NOMO-1 (cell line): ENCODE results near the gene AGRN.
"Not testable (repeated sequence)": the region's sequence is repeated elsewhere in the genome, so short reads cannot be mapped to it uniquely, and the experiment has no call there.

Experiments used
- DNase-seq, 2 experiments: peaks; one replicate each; lab custom pipeline; 2025; ENCODE audit not compliant: unreplicated experiment in 2 of 2; lab: John Stamatoyannopoulos, UW

AGRN gene

DNA sequence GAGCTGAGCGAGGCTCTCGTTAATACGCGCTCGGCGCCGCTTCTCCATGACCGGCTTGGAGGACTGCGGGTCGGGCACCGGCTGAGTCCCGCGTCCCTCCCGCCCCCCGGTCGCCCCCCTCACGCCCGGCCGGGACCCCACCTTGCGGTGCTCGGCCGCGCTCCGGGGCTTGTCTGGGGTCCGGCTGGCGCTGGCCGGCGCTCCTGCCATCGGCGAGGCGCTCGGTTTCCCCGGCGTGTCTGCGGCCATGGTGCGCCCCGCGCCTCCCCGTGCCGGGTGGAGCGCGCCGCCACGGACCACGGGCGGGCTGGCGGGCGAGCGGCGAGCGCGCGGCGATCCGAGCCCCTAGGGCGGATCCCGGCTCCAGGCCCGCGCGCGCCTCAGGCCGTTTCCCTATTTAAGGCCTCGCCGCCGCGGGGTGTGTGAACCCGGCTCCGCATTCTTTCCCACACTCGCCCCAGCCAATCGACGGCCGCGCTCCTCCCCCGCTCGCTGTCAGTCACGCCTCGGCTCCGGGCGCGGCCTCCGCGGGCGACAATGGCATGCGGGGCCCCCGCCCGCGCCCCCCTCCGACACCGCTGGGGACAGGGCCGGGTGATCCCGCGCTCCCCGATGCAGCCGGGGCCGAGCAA is 20.1 kb upstream of the AGRN start, which contains the start of gene HES4:
HES4 (minus strand) TSS at position 373 of the 632 bp plus-strand sequence; CDS start at position 249, 124 bp downstream.
- DNase-seq, result peak; percentile 62 to 77

DNA sequence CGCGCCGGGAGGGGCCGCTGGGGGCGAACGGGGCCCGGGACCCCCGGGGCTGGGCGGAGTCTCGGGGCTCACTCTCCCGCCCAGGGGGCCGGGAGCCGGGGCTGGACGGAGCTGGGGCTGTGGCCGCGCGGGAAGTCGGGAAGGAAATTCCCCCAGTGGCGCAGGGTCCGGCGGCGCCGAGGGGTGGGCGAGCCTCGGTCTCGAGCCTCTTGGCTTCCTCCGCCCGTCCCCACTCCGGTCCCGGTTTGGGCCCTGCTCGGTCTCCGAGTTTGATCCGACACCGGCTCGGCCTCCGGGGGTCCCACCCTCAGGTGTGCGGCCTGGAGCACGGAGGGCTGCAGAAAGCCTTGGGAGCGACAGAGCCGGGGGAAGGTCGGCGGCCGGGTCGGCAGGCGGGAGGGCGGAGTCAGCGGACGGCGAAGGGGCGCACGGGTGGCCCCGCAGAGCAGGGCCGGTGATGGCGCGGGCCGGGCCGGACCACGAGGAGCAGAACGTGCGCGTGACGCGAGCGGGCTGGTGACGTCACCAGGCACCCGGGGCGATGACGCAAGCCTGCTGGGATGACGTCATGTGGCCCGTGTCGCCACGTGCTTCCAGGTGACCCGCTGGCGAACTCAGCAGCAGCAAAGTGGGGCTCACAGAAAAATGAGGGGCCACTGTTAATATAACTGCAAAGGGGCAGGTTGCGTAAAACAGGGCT is 19.4 kb upstream of the AGRN start:
- no peak for DNase-seq

DNA sequence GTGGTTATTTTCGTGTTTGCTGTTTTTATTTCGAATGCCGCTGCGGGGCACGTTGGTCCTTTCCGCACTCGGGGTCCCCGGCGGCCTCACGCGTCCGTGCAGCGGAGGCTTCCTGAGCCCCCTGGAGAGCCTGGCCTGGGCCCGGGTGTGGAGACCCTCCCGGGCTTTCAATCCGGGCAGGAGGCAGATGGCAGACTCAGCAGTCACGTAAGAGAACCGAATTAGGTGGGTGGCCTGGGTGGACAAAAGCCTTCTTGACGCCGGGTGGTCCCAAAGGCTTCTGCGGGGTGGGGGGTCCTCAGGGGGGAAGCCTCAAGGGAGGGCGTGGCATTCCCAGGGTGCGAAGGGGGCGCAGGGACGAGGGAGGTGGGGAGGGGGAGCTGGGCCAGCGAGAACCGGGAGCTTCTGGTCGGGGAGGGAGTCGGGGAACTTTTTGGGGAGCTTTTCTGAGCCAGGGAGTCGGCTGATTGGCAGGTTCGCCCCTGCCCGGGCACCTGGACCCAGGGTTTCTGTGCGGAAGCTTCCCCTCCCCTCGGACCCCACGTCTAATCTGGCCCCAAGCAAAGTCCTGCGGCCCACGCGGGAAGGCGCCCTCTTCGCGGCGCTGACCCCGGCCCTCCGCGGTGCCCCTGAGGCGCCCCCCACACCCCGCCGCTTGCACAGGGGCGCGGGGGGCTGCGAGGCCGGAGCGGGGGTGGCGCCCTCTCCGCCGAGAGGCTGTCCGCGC is 18.7 kb upstream of the AGRN start:
- DNase-seq, result no peak

DNA sequence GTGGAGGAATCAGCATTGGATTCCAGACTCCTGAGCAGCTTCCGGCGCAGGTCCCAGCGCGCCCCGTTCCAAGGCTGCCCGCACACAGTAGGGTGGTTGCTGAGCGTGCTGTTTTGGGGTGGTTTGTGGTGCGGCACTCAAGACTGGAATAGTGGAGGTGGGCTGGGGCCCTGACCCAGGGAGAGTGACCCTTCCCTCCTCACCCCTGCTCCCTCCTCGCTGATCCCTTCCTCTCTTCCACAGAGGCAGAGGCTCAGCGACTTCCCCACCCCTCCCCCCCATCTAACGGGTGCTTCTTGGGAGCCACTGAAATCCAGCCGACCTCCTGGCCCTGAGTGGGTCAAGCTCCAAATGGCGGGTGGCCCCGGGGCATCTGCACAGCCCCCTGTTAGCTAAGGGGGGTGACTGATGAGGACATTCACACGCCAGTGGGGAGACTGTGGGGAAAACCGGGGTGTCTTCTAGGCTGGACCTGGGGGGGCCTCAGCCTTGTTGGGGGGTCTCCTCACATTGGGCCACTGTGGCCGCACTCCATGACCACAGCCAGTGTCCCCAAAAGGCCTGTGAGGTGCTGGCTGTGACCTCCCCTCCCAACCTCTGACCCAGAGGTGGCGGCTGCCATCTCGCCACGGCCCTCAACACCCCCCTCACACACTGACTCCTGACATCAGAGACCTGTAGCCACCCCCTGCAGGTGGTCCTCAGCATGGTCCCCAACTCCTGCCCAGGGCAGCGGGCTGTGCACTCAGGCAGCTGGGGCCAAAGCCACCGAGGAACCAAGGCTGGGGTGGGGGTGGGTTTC is 16.1 kb upstream of the AGRN start:
- DNase-seq, result no peak

DNA sequence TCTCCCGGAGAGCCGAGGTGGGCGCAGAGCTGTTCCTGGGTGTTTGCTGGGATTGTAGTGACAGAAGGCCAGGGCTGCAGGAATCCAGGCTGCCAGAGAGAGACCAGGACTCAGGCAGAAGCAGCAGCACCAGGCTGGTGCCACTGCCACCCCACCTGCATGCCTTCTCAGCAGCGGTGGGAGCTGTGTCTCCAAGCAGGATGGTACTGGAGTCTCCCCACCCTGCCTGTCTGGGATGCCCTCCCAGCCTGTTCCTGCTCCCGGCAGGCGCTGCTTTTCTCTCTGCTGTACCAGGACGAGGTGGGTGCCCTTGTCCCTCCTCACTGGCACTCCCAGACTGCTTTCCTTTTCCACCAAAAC is 15.5 kb upstream of the AGRN start:
- DNase-seq, result no peak

DNA sequence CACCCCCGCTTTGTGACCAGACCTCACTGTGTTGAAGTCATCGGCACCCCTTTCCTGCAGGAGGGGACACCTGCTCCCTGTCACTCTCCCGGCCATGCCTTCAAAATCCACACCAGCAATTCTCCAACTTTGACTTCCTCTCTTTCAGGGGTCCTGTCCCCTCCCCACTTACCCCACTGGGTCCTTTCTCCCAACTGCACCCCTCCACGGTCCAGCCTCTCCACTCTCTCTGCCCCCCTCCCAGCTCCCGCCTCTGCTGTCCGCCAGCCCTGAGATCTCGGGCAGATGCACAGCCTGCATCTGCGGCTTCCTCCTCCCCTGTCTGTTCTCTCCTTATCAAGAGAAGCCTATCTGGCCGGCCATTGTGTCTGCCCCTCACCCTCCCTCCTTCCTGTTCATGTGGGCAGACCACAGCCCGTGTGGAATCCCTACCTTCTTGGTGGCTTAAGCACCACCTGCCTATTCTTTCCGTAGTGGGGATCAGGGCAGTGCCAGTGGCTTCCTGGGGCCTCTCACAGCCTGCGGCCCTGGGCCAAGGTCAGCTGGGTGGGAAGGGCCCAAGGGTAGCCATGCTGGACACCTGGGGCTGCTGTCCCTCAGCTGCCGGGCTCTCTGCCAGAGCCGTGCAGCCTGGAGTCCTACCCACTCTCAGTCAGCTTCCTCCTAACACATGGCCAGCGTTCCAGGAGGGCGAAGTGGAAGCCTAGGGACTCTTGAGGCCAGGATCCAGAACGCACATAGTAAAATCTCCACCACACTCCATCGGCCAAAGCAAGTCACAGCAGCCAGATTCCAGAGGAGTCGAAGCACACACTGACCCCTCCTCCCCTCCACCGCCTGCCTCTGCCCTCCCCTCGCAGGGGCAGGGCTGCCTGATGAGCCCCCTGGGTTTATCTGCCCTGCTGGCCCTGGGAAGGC is 14.9 kb upstream of the AGRN start:
- no peak for DNase-seq

DNA sequence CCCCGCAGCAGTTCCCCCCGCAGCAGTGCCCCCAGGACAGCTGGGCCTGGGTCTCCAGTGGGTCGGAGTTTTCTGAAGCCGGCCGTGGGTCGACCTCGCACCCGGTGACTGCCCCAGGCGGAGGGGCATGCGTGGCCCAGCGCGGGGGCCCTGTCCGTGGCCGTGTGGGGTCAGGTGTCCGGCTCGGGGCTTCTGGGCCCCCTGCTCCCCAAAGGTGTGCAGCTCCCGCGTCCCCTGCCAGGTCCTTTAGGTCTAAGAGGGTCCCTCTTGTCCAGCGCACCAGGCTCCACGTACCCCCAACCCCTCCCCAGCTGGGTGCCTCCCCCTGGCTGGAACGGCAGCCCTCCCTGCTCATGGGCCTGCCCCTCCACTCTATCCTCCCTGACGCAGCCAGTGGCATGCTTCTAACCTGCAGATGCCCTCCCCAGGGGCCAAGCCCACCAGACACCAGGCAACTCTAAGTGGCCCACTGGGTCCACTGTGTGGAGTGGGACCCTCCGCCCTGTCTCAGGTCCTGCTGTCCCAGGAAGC is 14.1 kb upstream of the AGRN start:
- DNase-seq, result no peak

DNA sequence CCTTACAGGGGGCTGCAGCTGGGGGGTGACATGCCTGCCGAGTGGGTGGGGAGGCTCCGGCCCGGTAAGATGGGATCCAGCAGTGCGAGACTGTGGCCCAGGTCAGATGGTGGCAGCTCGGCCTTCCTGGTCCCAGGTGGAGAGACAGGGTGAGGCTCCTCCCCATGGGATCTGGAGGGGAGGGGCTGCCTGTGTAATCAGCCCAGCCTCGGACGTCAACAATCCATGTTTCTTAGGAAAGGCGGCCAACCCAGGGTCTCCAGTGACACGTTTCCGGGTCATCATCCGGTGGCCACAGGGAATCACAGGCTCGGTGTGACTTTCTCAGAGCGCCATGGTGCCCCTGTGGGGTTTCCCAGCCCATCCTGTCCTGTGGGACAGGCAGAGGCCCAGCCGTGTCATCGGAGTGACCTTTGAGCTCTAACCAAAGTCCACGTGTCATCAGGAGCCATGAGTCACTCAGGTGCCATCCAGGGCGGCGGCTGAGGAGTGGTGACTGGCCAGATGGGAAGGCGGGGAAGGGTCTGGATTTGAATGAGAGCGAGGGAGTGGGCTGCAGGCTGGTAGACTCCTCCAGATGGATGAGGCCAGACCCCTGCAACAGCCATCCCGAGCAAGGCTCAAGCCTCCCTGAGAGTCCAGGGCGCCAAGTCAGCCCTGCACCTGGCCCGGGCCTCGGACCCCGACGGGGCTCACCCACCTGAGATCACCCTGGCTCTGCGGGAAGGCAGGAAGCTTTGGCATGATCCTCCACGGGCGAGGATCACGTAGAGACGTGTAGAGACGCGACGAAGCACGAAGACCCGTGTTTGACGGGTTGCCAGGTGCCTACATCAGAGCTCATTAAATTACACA is 13.4 kb upstream of the AGRN start:
- DNase-seq, result no peak

DNA sequence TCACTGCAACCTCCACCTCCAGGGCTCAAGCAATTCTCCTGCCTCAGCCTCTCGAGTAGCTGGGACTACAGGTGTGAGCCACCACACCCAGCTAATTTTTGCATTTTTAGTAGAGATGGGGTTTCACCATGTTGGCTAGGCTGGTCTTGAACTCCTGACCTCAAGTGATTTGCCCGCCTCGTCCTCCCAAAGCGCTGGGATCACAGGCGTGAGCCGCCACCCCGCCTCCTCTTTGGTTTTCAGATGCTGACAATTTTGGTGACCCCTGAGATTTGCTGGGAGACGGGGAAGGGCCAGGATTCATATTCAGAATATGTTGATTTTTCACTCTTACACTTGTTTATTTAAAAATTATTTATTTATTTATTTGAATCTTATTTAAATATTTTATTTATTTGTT is 9.8 kb upstream of the AGRN start:
- DNase-seq, result not testable (repeated sequence)

DNA sequence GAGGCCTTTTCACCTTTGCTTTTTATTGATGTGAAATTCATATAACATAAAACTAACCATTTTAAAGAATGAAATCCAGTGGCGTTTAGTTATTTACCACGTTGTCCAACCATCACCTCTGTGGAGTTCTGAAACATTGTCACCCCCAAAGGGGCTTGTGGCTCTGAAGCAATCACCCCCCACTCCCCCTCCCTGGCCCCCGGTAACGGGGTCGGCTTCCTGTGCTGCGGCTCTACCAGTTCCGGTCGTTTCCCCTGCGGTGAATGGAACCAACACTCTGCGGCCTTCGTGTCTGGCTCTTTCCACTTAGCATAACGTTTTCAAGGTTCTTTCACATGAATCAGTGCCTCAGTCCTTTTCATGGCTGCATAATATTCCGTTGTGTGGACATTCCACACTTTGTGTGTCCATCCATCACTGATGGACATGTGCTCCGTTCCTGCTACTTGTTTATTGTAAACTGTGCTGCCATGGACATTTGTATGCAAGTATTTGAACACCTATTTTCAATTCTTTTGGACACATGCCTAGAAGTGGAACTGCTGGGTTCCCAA is 8.4 kb upstream of the AGRN start:
- no peak for DNase-seq

DNA sequence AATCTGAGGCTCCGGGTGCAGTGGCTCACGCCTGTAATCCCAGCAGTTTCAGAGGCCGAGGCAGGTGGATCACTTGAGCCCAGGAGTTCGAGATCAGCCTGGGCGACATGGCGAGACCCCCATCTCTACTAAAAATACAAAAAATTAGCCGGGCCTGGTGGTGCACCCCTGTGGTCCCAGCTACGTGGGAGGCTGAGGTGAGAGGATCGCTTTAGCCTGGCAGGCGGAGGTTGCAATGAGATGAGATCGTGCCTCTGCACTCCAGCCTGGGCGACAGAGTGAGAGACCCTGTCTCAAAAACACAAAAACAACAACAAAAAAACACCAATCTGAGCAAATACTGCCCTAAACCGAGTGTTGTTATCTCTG is 7.2 kb upstream of the AGRN start:
- DNase-seq, result not testable (repeated sequence)

DNA sequence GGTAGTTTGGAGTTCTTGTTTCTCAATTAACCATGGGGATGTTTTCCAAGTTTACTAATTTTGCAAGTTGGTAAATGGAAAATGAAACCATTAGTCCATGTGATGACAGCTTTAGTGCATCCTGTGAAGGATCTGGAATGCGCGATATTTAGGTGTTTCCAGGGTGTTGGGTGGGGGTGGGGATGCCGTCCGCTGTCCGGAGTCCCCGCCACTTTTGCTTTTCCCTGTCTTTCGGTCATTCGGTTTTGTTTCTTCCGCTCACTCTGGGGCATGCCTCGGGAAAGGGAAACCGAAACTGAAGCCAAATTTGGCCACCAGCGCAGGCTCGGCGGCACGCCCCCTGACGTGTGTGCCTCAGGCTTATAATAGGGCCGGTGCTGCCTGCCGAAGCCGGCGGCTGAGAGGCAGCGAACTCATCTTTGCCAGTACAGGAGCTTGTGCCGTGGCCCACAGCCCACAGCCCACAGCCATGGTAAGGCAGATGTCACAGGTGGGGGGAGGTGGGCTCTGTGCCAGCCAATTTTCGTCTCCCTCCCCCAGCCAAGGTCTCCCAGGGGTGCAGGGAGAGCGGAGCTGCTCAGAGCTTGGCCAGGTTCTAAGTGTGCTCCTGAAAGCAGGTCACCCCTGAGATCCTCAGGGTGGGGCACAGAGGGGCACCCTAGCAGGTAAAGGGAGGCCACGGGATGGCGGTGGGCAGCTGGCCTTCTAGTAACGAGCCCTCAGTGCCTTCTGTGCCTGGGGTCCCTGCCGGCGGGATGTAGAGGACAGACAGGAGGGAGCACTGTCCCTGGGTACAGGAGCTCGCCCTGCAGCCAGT is 6.6 kb upstream of the AGRN start, which contains the start of gene ISG15:
ISG15 (plus strand) TSS at position 393 of the 817 bp plus-strand sequence; CDS start at position 470, 77 bp downstream.
- DNase-seq, result peak; percentile 86 to 94

DNA sequence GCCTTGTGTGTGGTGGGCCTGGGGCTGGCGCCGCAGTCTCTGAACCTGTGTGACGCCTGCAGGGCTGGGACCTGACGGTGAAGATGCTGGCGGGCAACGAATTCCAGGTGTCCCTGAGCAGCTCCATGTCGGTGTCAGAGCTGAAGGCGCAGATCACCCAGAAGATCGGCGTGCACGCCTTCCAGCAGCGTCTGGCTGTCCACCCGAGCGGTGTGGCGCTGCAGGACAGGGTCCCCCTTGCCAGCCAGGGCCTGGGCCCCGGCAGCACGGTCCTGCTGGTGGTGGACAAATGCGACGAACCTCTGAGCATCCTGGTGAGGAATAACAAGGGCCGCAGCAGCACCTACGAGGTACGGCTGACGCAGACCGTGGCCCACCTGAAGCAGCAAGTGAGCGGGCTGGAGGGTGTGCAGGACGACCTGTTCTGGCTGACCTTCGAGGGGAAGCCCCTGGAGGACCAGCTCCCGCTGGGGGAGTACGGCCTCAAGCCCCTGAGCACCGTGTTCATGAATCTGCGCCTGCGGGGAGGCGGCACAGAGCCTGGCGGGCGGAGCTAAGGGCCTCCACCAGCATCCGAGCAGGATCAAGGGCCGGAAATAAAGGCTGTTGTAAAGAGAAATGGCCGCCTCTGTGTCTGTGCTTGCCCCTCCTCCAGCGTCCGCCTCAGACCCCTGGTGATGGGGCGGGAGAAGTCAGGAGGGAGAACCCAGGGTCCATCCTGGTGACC is 5.8 kb upstream of the AGRN start:
- DNase-seq, result no peak

DNA sequence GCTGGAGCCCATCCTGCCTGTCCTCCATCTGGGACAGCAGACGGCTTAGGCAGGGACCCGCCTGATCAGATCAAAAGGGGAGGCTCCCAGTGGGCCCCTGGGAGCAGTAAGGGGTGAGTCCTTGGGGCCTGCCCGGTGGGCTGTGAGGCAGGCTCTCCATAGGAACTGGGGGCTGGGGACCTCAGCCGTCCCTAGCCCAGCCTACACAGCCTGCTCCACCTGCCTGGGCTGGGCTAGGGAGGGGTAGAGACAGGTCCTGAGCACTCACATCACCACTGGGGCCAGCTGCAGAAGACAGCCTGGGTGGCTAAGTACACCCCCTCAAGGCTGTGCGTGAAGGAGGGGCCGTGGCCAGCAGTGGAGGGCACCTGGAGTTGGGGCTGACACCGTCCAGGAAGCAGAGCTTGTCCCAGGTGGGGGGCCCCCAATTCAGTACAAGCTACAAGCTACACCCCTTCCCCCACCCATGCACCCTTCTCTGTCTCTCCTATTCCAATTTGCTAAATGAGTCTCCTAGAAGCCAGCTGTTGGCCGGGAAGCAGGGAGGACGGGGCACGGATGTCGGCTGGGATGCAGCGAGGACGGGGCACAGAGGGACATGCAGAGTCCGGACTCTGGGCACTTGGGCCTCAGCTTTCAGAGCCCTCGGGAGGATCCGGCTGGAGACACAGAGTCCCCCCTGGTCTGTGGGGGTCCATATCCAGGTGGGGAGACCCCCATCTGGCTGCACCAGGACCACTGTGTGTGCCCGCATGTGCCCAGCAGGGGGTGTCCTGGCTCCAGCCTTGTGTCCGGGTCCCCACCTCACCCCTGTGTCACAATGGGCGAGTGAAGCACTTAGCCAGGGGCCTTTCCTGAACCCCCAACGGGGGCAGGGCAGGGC is 4.9 kb upstream of the AGRN start:
- DNase-seq, result no peak

DNA sequence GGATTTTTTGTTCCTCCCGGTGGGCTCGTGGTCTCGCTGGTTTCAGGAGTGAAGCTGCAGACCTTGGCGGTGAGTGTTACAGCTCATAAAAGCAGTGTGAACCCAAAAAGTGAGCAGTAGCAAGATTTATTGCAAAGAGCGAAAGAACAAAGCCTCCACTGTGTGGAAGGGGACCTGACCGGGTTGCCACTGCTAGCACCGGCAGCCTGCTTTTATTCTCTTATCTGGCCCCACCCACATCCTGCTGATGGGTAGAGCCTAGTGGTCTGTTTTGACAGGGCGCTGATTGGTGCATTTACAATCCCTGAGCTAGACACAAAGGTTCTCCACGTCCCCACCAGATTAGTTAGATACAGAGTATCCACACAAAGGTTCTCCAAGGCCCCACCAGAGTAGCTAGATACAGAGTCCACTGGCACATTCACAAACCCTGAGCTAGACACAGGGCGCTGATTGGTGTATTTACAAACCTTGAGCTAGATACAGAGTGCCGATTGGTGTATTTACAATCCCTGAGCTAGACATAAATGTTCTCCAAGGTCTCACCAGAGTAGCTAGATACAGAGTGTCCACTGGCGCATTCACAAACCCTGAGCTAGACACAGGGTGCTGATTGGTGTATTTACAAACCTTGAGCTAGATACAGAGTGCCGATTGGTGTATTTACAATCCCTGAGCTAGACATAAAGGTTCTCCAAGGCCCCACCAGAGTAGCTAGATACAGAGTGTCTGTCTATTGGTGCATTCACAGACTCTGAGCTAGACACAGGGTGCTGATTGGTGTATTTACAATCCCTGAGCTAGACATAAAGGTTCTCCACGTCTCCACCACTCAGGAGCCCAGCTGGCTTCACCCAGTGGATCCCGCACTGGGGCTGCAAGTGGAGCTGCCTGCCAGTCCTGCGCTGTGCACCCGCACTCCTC is 2.3 kb upstream of the AGRN start:
- DNase-seq, result not testable (repeated sequence)
